ENCODE results near the gene GFER. TPM values are rescaled to one million over a fixed set of nuclear protein-coding genes. Genes with fewer than 3 reads are reported as not detected.

GFER gene
- polyA plus RNA-seq, 3 donors: 8.1 to 22.7 (median 22.4) TPM

DNA sequence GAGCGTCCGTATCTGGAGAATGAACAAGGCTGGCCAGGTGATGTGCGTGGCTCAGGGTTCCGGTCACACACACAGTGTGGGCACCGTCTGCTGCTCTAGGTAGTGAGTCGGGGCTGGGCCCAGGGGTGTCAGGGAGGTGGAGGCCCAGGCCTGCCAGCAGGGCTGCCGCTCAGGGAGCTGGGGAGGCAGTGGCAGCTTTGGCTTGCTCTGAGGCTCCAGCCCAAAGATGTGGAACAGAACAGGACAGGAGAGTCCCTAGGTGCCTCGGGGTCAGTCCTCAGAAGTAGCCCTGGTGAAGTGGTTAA lies 7.8 kb upstream of the GFER start:
- Mint-ChIP-seq H3K36me3 (peaks cover 41 to 48% of the 10 kb centered on the region in 2 donors), H3K4me1 (peaks cover 16% of the 10 kb centered on the region), H3K4me3 (no peak overlapping the region), H3K27ac (no peak overlapping the region), H3K9me3 (peaks cover 0 to 3% (median 0%) of the 10 kb centered on the region in 7 donors), H3K27me3 (ENCODE audit: low read depth in 3 of 3) (peaks cover 24 to 37% (median 27%) of the 10 kb centered on the region in 3 donors)
- H3K4me3 ChIP-seq (replicated peaks in 1 of 3; ENCODE audit: low read depth in 2 of 3, low read length in 3 of 3): no peak overlapping the region
- TF ChIP-seq, protein P1, sequence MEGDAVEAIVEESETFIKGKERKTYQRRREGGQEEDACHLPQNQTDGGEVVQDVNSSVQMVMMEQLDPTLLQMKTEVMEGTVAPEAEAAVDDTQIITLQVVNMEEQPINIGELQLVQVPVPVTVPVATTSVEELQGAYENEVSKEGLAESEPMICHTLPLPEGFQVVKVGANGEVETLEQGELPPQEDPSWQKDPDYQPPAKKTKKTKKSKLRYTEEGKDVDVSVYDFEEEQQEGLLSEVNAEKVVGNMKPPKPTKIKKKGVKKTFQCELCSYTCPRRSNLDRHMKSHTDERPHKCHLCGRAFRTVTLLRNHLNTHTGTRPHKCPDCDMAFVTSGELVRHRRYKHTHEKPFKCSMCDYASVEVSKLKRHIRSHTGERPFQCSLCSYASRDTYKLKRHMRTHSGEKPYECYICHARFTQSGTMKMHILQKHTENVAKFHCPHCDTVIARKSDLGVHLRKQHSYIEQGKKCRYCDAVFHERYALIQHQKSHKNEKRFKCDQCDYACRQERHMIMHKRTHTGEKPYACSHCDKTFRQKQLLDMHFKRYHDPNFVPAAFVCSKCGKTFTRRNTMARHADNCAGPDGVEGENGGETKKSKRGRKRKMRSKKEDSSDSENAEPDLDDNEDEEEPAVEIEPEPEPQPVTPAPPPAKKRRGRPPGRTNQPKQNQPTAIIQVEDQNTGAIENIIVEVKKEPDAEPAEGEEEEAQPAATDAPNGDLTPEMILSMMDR (IDR thresholded peaks at IDR 0.05): no peak
- peaks cover 11% of the 10 kb centered on the region for H3K79me2 ChIP-seq (ENCODE audit: insufficient read depth, low read length)
- peaks cover 0 to 3% of the 10 kb centered on the region in 2 donors for H3K9me3 ChIP-seq (replicated peaks in 1 of 2; ENCODE audit: control insufficient read depth in 1 of 2, insufficient read depth in 1 of 2, low read length in 2 of 2)
- H3K4me2 ChIP-seq (replicated peaks; ENCODE audit: extremely low read depth, low read length, poor library complexity, severe bottlenecking): no peak overlapping the region
- H4K20me1 ChIP-seq (ENCODE audit: insufficient read depth, low read length): peaks cover 4% of the 10 kb centered on the region
- peaks cover 16 to 26% of the 10 kb centered on the region in 2 donors for H3K27me3 ChIP-seq (ENCODE audit: control insufficient read depth in 2 of 2, insufficient read depth in 2 of 2, low read length in 2 of 2)
- intact Hi-C loops (cut with micrococcal nuclease): no loop called here
- no peak overlapping the region for H2AFZ ChIP-seq (ENCODE audit: insufficient read depth, low read depth, low read length, poor library complexity, severe bottlenecking)
- H3K4me1 ChIP-seq (ENCODE audit: control insufficient read depth in 1 of 2, insufficient read depth in 2 of 2, low read length in 2 of 2): peaks cover 12 to 15% of the 10 kb centered on the region in 2 donors
- 99% methylated on average over 6 of the region's 8 CpGs for WGBS (ENCODE audit: insufficient coverage)
- peaks cover 45 to 47% of the 10 kb centered on the region in 2 donors for H3K36me3 ChIP-seq (replicated peaks in 1 of 2; ENCODE audit: control insufficient read depth in 1 of 2, insufficient read depth in 2 of 2, low read length in 2 of 2)
- H3K27ac ChIP-seq (ENCODE audit: low read depth in 1 of 2, low read length in 2 of 2): no peak overlapping the region
- no peak overlapping the region for H3K9ac ChIP-seq (ENCODE audit: insufficient read depth, low read length, poor library complexity, severe bottlenecking)
- DNase-seq: no peak

DNA sequence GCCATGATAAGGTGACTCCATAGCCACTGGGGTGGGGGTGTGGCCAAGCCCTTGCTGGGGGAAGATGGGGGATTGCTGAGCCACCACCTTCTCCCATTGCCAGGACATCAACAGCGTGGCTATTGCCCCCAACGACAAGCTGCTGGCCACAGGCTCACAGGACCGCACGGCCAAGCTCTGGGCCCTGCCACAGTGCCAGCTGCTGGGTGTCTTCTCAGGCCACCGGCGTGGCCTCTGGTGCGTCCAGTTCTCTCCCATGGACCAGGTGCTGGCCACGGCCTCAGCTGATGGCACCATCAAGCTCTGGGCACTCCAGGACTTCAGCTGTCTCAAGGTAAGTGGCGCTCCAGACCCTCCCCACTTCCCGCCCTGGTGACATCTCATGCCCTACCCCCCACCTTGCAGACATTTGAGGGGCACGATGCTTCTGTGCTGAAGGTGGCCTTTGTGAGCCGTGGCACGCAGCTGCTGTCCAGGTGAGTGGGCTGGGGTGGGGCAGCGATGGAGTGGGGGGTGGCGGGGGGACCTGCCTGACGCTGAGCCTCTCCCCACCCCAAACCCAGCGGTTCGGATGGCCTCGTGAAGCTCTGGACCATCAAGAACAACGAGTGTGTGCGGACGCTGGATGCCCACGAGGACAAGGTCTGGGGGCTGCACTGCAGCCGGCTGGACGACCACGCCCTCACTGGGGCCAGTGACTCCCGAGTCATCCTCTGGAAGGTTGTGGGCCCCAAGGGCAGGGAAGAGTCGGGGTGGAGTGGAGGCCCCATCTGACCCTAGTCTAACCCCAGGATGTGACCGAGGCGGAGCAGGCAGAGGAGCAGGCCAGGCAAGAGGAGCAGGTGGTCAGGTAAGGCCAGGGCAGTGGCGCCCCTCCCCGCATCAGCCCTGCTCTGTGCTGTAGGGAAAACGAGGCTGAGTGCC lies 6.8 kb upstream of the GFER start:
- Histone ChIP-seq H3K27me3 (ENCODE audit: control insufficient read depth in 2 of 2, insufficient read depth in 2 of 2, low read length in 2 of 2) (peaks cover 26 to 37% of the 10 kb centered on the region in 2 donors), H3K9me3 (replicated peaks in 1 of 2; ENCODE audit: control insufficient read depth in 1 of 2, insufficient read depth in 1 of 2, low read length in 2 of 2) (peaks cover 0 to 13% of the 10 kb centered on the region in 2 donors), H3K36me3 (replicated peaks in 1 of 2; ENCODE audit: control insufficient read depth in 1 of 2, insufficient read depth in 2 of 2, low read length in 2 of 2) (peaks cover 45 to 47% of the 10 kb centered on the region in 2 donors), H3K9ac (ENCODE audit: insufficient read depth, low read length, poor library complexity, severe bottlenecking) (no peak overlapping the region), H3K4me2 (replicated peaks; ENCODE audit: extremely low read depth, low read length, poor library complexity, severe bottlenecking) (no peak overlapping the region), H3K4me1 (ENCODE audit: control insufficient read depth in 1 of 2, insufficient read depth in 2 of 2, low read length in 2 of 2) (peaks cover 9 to 11% of the 10 kb centered on the region in 2 donors), H3K4me3 (replicated peaks in 1 of 3; ENCODE audit: low read depth in 2 of 3, low read length in 3 of 3) (no peak overlapping the region), H2AFZ (ENCODE audit: insufficient read depth, low read depth, low read length, poor library complexity, severe bottlenecking) (no peak overlapping the region), H3K27ac (ENCODE audit: low read depth in 1 of 2, low read length in 2 of 2) (no peak overlapping the region), H4K20me1 (ENCODE audit: insufficient read depth, low read length) (peaks cover 4% of the 10 kb centered on the region), H3K79me2 (ENCODE audit: insufficient read depth, low read length) (peaks cover 8% of the 10 kb centered on the region)
- no peak for DNase-seq
- peaks cover 0 to 6% (median 1%) of the 10 kb centered on the region in 7 donors for H3K9me3 Mint-ChIP-seq
- peaks cover 10% of the 10 kb centered on the region for H3K4me1 Mint-ChIP-seq
- H3K4me3 Mint-ChIP-seq: no peak overlapping the region
- TF ChIP-seq, protein P1 (IDR thresholded peaks at IDR 0.05): no peak
- no peak overlapping the region for H3K27ac Mint-ChIP-seq
- H3K27me3 Mint-ChIP-seq (ENCODE audit: low read depth in 3 of 3): peaks cover 34 to 47% (median 37%) of the 10 kb centered on the region in 3 donors
- H3K36me3 Mint-ChIP-seq: peaks cover 44 to 48% of the 10 kb centered on the region in 2 donors
- intact Hi-C loops (cut with micrococcal nuclease): no loop called here
- 96% methylated on average over 20 of the region's 33 CpGs for WGBS (ENCODE audit: insufficient coverage)
